RWPE2 (cell line): ENCODE measurements around the gene ATP13A2.
"Not testable (repeated sequence)": the region's sequence is repeated elsewhere in the genome, so short reads cannot be mapped to it uniquely, and the experiment has no call there.

ENCODE experiments used
- ATAC-seq: fragments of 200-7000 bp; cut with Tn5 transposase; 3 replicates; pipeline ENCODE4 v1.9.1; 2021; ENCODE audit warnings: low read depth
- DNase-seq: peaks from one replicate; pipeline ENCODE4 v3.0.0-alpha.2; 2020; ENCODE audit warnings: low spot score
- H3K27ac ChIP-seq: fragments of 450-650 bp; 2 replicates; pipeline ENCODE4 v1.5.1; 2017; ENCODE audit warnings: mild to moderate bottlenecking; ENCODE audit not compliant: poor library complexity, severe bottlenecking
- H3K27me3 ChIP-seq: fragments of 250-450 bp; sonication (Bioruptor Pico); 2 replicates; pipeline ENCODE4 v1.5.1; 2021; ENCODE audit warnings: mild to moderate bottlenecking, moderate library complexity; ENCODE audit not compliant: insufficient read depth, poor library complexity, severe bottlenecking
- H3K36me3 ChIP-seq: fragments of 250-450 bp; sonication (Bioruptor Pico); 2 replicates; pipeline ENCODE4 v1.5.1; 2020; ENCODE audit warnings: low read depth, mild to moderate bottlenecking, moderate library complexity
- H3K4me1 ChIP-seq: fragments of 250-450 bp; sonication (Bioruptor Pico); 2 replicates; pipeline ENCODE4 v1.5.1; 2021; ENCODE audit warnings: mild to moderate bottlenecking, moderate library complexity; ENCODE audit not compliant: insufficient read depth, poor library complexity, severe bottlenecking
- H3K4me3 ChIP-seq: fragments of 250-450 bp; sonication (Bioruptor Pico); 2 replicates; pipeline ENCODE4 v1.5.1; 2021; ENCODE audit warnings: mild to moderate bottlenecking, moderate library complexity; ENCODE audit not compliant: severe bottlenecking
- H3K9me3 ChIP-seq: fragments of 250-450 bp; sonication (Bioruptor Pico); 2 replicates; pipeline ENCODE4 v1.5.1; 2021; ENCODE audit warnings: mild to moderate bottlenecking, moderate library complexity; ENCODE audit not compliant: severe bottlenecking
- TF ChIP-seq, protein P1 (sequence below): fragments of 450-650 bp; IDR thresholded peaks from one replicate; pipeline ENCODE4 v1.5.1; 2017; ENCODE audit warnings: mild to moderate bottlenecking, moderate library complexity; ENCODE audit not compliant: poor library complexity, severe bottlenecking

The ATP13A2 gene

DNA sequence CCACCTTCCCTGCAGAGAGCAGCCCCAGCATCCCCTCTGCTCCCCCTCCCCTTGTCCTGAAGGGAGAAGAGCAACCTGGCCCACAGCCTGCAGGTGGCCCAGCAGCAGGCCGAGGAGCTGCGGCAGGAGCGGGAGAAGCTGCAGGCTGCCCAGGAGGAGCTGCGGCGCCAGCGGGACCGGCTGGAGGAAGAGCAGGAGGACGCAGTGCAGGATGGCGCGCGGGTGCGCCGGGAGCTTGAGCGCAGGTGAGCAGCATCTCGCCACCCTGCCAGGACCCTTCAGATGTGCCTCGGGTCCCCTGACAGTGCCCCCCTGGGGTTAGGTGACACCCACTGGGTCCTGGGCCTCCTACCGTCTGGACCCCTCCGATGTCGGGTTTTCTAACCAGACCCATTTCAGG, 67.7 kb downstream of the ATP13A2 start:
- ATAC-seq = no peak
- H3K27me3 ChIP-seq = no peaks in the 10 kb centered on the region
- H3K36me3 ChIP-seq = no peaks in the 10 kb centered on the region; the same call in 1 of the 2 replicates

DNA sequence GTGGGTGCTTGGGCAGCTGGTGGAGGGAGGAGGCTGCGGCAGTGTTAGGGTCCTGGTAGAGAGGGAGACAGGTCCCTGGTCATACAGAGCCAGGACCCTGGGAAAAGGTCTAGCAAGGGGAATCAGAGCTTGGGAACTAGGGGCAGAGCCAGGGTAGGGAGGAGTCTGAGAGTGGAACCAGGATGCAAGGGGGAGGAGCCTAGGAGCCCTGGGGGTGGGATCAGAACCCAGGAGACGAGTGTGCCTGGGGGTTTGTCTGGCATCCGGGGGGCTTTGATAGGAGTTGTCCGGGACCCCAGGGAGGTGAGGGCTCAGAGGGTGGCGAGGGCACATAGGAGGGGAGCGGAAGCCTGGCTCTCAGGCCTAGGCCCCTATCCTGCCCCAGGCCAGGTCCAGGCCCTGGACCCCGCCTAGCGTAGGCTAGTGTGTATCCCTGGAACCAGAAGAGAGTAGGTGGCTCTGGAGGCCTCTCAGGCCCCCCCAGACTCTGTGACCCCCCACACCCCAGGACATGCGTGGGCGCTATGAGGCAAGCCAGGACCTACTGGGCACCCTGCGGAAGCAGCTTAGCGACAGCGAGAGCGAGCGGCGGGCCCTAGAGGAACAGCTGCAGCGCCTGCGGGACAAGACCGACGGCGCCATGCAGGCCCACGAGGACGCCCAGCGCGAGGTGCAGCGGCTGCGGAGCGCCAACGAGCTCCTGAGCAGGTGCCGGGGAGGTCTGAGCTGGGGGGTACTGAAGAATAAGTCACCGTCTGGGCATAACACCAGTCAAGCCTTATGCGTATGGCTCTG, 72.1 kb downstream of the ATP13A2 start:
- H3K36me3 ChIP-seq, H3K27me3 ChIP-seq, DNase-seq, H3K4me3 ChIP-seq, H3K4me1 ChIP-seq, H3K9me3 ChIP-seq, H3K27ac ChIP-seq: not testable (repeated sequence)
- peak; percentile 45; the same call in 2 of the 3 replicates for ATAC-seq

More for the DNA sequence above, 67.7 kb downstream of the ATP13A2 start:
- peak; percentile 78 for DNase-seq
- Histone ChIP-seq H3K4me1 (peaks cover 10% of the 10 kb centered on the region), H3K4me3 (no peak overlapping the region), H3K27ac (no peak overlapping the region), H3K9me3 (no peaks in the 10 kb centered on the region)
- TF ChIP-seq, protein P1, sequence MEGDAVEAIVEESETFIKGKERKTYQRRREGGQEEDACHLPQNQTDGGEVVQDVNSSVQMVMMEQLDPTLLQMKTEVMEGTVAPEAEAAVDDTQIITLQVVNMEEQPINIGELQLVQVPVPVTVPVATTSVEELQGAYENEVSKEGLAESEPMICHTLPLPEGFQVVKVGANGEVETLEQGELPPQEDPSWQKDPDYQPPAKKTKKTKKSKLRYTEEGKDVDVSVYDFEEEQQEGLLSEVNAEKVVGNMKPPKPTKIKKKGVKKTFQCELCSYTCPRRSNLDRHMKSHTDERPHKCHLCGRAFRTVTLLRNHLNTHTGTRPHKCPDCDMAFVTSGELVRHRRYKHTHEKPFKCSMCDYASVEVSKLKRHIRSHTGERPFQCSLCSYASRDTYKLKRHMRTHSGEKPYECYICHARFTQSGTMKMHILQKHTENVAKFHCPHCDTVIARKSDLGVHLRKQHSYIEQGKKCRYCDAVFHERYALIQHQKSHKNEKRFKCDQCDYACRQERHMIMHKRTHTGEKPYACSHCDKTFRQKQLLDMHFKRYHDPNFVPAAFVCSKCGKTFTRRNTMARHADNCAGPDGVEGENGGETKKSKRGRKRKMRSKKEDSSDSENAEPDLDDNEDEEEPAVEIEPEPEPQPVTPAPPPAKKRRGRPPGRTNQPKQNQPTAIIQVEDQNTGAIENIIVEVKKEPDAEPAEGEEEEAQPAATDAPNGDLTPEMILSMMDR = no peak

DNA sequence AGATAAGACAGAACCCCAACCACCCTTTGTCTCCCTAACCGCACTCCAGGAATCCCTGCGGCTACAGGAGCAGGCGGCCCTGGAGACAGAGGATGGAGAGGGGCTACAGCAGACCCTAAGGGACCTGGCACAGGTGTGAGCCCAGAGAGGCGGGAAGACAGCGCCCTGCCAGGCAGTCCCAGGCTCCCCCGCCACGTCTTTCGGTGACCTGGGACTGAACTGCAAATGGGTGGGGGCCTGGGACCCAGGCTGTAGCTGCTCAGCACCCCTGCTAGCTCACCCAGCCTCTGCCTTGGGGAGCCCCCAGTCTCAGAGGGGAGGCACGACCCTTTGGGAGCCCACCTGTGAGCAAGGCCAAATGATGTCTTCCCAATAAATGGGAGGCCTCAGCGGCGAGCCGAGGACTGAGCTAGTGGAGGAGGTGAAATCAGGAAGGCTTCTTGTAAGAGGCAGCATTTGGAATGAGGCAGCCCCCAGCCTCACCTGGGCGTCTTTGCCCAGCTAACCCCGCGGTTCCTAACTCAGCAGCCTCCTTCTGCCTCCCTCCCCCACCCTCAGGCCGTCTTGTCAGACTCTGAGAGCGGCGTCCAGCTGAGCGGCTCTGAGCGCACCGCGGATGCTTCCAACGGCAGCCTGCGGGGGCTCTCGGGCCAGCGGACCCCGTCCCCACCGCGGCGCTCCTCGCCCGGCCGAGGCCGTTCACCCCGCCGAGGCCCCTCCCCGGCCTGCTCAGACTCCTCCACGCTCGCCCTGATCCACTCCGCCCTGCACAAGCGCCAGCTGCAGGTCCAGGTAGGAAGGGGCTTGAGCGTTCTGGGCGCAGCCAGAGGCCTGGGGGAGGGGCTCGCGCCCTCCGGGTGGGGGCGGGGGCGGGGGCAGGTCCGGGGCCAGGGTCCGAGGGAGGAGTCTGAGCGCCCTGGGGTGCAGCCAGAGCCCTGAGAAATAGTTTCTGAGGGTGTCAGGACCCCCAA, 73.1 kb downstream of the ATP13A2 start:
- TF ChIP-seq, protein P1 = no peak
- Histone ChIP-seq H3K27ac (no peak overlapping the region), H3K27me3 (no peaks in the 10 kb centered on the region), H3K4me3 (no peak overlapping the region), H3K9me3 (no peaks in the 10 kb centered on the region), H3K4me1 (no peaks in the 10 kb centered on the region), H3K36me3 (no peaks in the 10 kb centered on the region)
- no peak for DNase-seq
- no peak for ATAC-seq

DNA sequence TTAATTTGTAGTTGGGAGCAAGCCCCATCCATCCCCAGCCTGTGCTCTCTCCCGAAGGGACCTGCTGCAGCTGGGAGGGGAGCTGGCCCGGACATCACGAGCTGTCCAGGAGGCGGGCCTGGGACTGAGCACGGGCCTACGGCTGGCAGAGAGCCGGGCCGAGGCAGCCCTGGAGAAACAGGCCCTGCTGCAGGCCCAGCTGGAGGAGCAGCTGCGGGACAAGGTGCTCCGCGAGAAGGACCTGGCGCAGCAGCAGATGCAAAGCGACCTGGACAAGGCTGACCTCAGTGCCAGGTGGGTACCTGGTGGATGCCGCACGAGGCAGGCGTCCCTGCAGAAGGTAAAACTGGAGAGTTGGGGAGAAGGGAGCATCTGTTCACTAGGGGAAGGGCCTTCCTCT, 75.1 kb downstream of the ATP13A2 start:
- not testable (repeated sequence) for H3K36me3 ChIP-seq, H3K4me1 ChIP-seq

More for the DNA sequence above, 75.1 kb downstream of the ATP13A2 start:
- DNase-seq, H3K27ac ChIP-seq, H3K4me3 ChIP-seq, H3K9me3 ChIP-seq, ATAC-seq, H3K27me3 ChIP-seq: not testable (repeated sequence)
